ENCODE data around the gene NOP16. TPM values are rescaled to one million over a fixed set of nuclear protein-coding genes. Genes with fewer than 3 reads are reported as not detected.
"Not testable (repeated sequence)": the region's sequence is repeated elsewhere in the genome, so short reads cannot be mapped to it uniquely, and the experiment has no call there.

NOP16 gene
- total RNA-seq, 1 experiment from 2014 or later: 31.5 TPM

DNA sequence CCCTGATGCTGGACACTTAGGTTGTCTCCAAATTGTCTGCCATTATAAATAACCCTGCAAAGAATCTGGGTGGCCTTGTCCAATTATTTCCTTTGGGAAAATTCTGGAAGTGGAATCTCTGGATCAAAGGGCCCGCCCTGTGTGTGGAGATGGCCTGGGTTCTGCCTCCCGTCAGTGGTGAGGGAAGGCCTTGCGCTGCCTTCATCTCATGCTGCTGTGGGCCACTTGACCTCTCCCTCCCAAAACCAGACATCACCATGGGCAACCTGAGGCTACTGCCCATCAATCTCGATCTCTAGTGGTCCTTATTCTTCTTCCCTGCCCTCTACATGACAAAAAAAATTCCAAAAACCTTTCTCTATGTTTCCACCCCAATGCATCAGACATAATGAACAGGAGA, 21.4 kb upstream of the NOP16 start:
- peaks cover 35% of the 10 kb centered on the region; the same call in 1 of the 2 replicates for H3F3A ChIP-seq (ENCODE audit: insufficient read depth, low read depth)
- intact Hi-C loops (cut with micrococcal nuclease; ENCODE audit: unreplicated experiment): loop anchor here (1.0 kb wide), 1 partner anchor 20 kb away; no protein-coding TSS in a partner anchor
- no peak for TF ChIP-seq EZH2 (IDR thresholded peaks at IDR 0.05; ENCODE audit: low read depth)
- TF ChIP-seq, protein P1, sequence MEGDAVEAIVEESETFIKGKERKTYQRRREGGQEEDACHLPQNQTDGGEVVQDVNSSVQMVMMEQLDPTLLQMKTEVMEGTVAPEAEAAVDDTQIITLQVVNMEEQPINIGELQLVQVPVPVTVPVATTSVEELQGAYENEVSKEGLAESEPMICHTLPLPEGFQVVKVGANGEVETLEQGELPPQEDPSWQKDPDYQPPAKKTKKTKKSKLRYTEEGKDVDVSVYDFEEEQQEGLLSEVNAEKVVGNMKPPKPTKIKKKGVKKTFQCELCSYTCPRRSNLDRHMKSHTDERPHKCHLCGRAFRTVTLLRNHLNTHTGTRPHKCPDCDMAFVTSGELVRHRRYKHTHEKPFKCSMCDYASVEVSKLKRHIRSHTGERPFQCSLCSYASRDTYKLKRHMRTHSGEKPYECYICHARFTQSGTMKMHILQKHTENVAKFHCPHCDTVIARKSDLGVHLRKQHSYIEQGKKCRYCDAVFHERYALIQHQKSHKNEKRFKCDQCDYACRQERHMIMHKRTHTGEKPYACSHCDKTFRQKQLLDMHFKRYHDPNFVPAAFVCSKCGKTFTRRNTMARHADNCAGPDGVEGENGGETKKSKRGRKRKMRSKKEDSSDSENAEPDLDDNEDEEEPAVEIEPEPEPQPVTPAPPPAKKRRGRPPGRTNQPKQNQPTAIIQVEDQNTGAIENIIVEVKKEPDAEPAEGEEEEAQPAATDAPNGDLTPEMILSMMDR (conservative IDR thresholded peaks at IDR 0.05): no peak
- H3K27ac ChIP-seq: no peak overlapping the region
- no TSS peak for BruUV-seq (replicated peaks)
- no peaks in the 10 kb centered on the region for H3K9me3 ChIP-seq (ENCODE audit: insufficient read depth, low read depth)
- CTCF ChIA-PET: no interaction called here
- H3K4me2 ChIP-seq: no peak overlapping the region
- no peaks in the 10 kb centered on the region for H3K9me2 ChIP-seq (ENCODE audit: insufficient read depth)
- no peak overlapping the region for H2AFZ ChIP-seq
- peaks cover 13% of the 10 kb centered on the region; the same call in 1 of the 2 replicates for H3K36me3 ChIP-seq (ENCODE audit: low read depth)
- peaks cover 43% of the 10 kb centered on the region for H3K4me1 ChIP-seq (replicated peaks; ENCODE audit: insufficient read depth)
- H3K27me3 ChIP-seq (ENCODE audit: insufficient read depth, low read depth): no peaks in the 10 kb centered on the region
- H3K79me2 ChIP-seq (ENCODE audit: low read depth): peaks cover 46% of the 10 kb centered on the region
- POLR2A ChIA-PET (ENCODE audit: unreplicated experiment): no interaction called here
- no peak overlapping the region for H3K4me3 ChIP-seq
- DNase-seq: peak in 1 of 2 experiments; percentile 17
- H4K20me1 ChIP-seq (ENCODE audit: insufficient read depth): peaks cover 41% of the 10 kb centered on the region

DNA sequence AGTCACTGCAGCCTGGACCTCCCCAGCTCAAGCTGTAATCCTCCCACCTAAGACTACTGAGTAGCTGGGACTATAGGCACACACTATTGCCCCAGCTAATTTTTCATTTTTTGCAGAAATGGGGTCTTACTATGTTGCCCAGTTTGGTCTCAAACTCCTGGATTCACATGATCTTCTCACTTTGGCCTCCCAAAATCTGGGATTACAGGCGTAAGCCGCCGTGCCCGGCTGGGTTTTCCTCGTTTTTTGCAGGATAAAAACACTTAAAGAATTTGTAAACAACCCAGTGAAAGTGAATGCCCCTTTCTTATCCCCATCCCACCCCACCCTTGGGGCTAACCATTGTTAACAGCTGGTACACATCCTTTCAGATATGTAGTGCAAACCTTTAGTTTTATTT, 20.2 kb upstream of the NOP16 start:
- ChIA-PET CTCF (interaction anchor here (0.7 kb wide), 2 partner anchors 38 to 161 kb away, joined by 5 to 6 read pairs; no protein-coding TSS in a partner anchor), POLR2A (ENCODE audit: unreplicated experiment) (no interaction called here)
- intact Hi-C loops (cut with micrococcal nuclease; ENCODE audit: unreplicated experiment): no loop called here
- H2AFZ ChIP-seq: no peak overlapping the region
- no peak for TF ChIP-seq EZH2 (IDR thresholded peaks at IDR 0.05; ENCODE audit: low read depth)
- TF ChIP-seq, protein P1 (conservative IDR thresholded peaks at IDR 0.05): no peak
- H3K36me3 ChIP-seq (ENCODE audit: low read depth): peaks cover 13% of the 10 kb centered on the region; the same call in 1 of the 2 replicates
- H3K4me3 ChIP-seq: no peak overlapping the region
- H3K9me3 ChIP-seq (ENCODE audit: insufficient read depth, low read depth): no peaks in the 10 kb centered on the region
- H3K27ac ChIP-seq: no peak overlapping the region
- H4K20me1 ChIP-seq (ENCODE audit: insufficient read depth): peaks cover 35% of the 10 kb centered on the region
- BruUV-seq (replicated peaks): no TSS peak
- H3K27me3 ChIP-seq (ENCODE audit: insufficient read depth, low read depth): no peaks in the 10 kb centered on the region
- H3K4me1 ChIP-seq (replicated peaks; ENCODE audit: insufficient read depth): peaks cover 41% of the 10 kb centered on the region
- H3F3A ChIP-seq (ENCODE audit: insufficient read depth, low read depth): peaks cover 31% of the 10 kb centered on the region; the same call in 1 of the 2 replicates
- DNase-seq: no peak
- no peaks in the 10 kb centered on the region for H3K9me2 ChIP-seq (ENCODE audit: insufficient read depth)
- peaks cover 34% of the 10 kb centered on the region for H3K79me2 ChIP-seq (ENCODE audit: low read depth)
- H3K4me2 ChIP-seq: no peak overlapping the region

DNA sequence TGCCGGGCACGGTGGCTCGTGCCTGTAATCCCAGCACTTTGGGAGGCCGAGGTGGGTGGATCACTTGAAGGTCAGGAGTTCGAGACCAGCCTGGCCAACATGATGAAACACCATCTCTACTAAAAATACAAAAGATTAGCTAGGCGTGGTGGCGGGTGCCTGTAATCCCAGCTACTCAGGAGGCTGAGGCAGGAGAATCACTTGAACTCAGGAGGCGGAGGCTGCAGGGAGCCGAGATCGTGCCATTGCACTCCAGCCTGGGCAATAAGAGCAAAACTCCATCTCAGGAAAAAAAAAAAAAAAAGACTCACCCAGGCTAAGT, 19.8 kb upstream of the NOP16 start:
- H3K27ac ChIP-seq; H3K9me3 ChIP-seq (ENCODE audit: insufficient read depth, low read depth): not testable (repeated sequence)
- CTCF ChIA-PET: interaction anchor here (0.7 kb wide), 1 partner anchor 39 kb away, joined by 5 read pairs; no protein-coding TSS in a partner anchor

More for the DNA sequence above, 19.8 kb upstream of the NOP16 start:
- intact Hi-C loops (cut with micrococcal nuclease; ENCODE audit: unreplicated experiment); H3K4me3 ChIP-seq; H2AFZ ChIP-seq; BruUV-seq (replicated peaks); H3K27me3 ChIP-seq (ENCODE audit: insufficient read depth, low read depth); POLR2A ChIA-PET (ENCODE audit: unreplicated experiment); DNase-seq; H3K9me2 ChIP-seq (ENCODE audit: insufficient read depth); H3K4me2 ChIP-seq: not testable (repeated sequence)
- Histone ChIP-seq H3F3A (ENCODE audit: insufficient read depth, low read depth) (peaks cover 31% of the 10 kb centered on the region; the same call in 1 of the 2 replicates), H3K4me1 (replicated peaks; ENCODE audit: insufficient read depth) (peaks cover 40% of the 10 kb centered on the region), H3K79me2 (ENCODE audit: low read depth) (peaks cover 31% of the 10 kb centered on the region), H4K20me1 (ENCODE audit: insufficient read depth) (peaks cover 31% of the 10 kb centered on the region), H3K36me3 (ENCODE audit: low read depth) (peaks cover 13% of the 10 kb centered on the region; the same call in 1 of the 2 replicates)
